ENCODE measurements around the gene EVI5L. TPM values are rescaled to one million over a fixed set of nuclear protein-coding genes. Genes with fewer than 3 reads are reported as not detected.
"Not testable (repeated sequence)": the region's sequence is repeated elsewhere in the genome, so short reads cannot be mapped to it uniquely, and the experiment has no call there.

The EVI5L gene
- total and polyA plus RNA-seq, 3 donors from 2014 or later, result 45.8 to 69.3 (median 68.9) TPM

DNA sequence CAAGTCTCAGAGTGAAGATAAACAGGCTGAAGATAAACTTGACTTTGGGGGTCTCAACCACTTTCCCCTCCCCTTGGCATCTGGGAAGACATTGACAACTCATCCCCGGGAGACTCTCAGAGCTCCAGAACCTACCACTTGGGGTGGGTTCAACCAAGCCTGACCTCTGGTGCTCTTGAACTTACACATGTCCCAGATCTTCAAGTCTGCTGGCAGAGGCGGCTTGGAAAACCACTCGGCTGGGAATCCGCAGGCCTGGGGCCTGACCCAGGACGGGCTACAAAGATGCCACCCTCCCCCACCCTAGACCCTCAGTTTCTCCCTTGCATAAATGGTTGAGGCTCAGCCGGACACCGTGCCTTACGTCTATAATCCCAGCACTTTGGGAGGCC is 58.8 kb downstream of the EVI5L start:
- H3K27ac ChIP-seq, result no peak overlapping the region
- no peaks in the 10 kb centered on the region for H3K36me3 ChIP-seq (ENCODE audit: low read depth, missing control alignments)
- WGBS, 2 donors, result 60 to 72% methylated on average over 8 of the region's 8 CpGs
- no peaks in the 10 kb centered on the region for H3K27me3 ChIP-seq
- intact Hi-C loops (cut with DNase I; ENCODE audit: low total_unique reads), result no loop called here
- H3K9me3 ChIP-seq, result no peaks in the 10 kb centered on the region
- no peak for DNase-seq
- no peaks in the 10 kb centered on the region for H3K4me1 ChIP-seq
- H3K4me3 ChIP-seq, result peak overlapping the region in 1 of 2 donors; percentile 35
- TF ChIP-seq, protein P1, sequence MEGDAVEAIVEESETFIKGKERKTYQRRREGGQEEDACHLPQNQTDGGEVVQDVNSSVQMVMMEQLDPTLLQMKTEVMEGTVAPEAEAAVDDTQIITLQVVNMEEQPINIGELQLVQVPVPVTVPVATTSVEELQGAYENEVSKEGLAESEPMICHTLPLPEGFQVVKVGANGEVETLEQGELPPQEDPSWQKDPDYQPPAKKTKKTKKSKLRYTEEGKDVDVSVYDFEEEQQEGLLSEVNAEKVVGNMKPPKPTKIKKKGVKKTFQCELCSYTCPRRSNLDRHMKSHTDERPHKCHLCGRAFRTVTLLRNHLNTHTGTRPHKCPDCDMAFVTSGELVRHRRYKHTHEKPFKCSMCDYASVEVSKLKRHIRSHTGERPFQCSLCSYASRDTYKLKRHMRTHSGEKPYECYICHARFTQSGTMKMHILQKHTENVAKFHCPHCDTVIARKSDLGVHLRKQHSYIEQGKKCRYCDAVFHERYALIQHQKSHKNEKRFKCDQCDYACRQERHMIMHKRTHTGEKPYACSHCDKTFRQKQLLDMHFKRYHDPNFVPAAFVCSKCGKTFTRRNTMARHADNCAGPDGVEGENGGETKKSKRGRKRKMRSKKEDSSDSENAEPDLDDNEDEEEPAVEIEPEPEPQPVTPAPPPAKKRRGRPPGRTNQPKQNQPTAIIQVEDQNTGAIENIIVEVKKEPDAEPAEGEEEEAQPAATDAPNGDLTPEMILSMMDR (IDR thresholded peaks at IDR 0.05), result no peak
- no peak for TF ChIP-seq POLR2A (IDR thresholded peaks at IDR 0.05)

DNA sequence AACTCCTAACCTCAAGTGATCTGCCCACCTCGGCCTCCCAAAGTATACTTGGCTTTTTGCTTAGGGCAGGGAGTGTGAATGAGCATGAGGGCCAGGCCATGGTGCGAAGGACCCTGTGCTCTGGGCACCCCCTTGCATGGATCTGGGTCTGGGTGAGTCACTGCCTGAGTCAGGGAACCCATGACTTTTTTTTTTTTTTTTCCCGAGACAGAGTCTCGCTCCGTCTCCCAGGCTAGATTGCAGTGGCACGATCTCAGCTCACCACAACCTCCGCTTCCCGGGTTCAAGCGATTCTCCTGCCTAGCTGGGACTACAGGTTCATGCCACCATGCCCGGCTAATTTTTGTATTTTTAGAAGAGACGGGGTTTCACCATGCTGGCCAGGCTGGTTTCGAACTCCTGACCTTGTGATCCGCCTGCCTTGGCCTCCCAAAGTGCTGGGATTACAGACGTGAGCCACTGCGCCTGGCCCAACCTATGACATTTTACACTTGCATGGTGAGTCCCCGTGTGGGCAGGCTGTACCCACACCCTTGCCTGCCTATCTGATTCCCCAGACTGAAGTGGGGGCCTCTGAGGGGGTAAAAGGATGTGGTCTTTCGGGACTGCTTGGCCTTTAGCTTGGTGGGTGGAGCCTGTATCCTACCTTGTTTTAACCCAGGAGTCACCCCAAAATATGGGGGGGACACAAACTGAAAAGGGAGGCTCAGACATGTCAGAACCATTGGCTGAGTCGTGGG is 63.5 kb downstream of the EVI5L start:
- DNase-seq; H3K36me3 ChIP-seq (ENCODE audit: low read depth, missing control alignments); H3K4me3 ChIP-seq; H3K4me1 ChIP-seq; H3K9me3 ChIP-seq; intact Hi-C loops (cut with DNase I; ENCODE audit: low total_unique reads); H3K27me3 ChIP-seq; H3K27ac ChIP-seq: not testable (repeated sequence)
- 82 to 84% methylated on average over 18 of the region's 18 CpGs for WGBS, 2 donors

DNA sequence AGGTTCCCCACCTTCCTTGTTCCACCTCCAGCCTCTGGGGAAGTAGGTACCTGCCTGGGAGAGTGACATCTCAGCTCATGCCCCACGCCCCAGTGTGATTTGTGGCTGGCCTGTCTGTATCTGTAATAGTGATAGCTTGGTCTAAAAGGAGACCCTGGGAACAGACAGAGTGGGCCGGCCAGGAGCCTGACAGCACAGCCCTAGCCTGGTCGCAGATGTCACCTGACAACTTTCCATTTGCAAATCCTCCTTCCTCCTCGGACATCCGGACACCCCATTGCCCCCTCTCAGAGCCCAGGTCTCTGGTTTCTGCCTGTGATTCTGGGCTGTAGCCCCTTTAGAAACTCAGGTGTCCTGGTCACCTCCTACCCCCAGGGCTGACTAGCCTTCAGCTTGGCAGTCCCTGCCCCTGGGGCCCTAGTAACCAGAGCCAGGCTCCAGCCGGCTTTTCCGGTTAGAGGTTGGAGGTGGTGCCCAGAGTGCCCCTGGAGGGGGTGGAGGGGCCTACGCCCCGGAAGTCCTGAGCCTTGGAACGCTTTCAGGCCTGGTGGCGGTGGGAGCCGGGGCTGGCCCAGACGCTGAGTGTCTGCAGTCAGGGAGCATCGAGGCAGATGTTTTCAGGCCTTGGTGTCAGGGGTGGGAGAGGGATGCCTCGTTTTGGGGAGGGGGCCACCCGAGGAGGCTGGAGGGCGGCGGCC is 64.7 kb downstream of the EVI5L start:
- 57 to 69% methylated on average over 9 to 18 of the region's 18 CpGs for WGBS, 2 donors
- TF ChIP-seq, protein P1 (IDR thresholded peaks at IDR 0.05), result no peak
- TF ChIP-seq POLR2A (IDR thresholded peaks at IDR 0.05), result no peak
- DNase-seq, result no peak
- Histone ChIP-seq H3K4me1 (no peaks in the 10 kb centered on the region), H3K36me3 (ENCODE audit: low read depth, missing control alignments) (no peaks in the 10 kb centered on the region), H3K9me3 (no peaks in the 10 kb centered on the region), H3K27me3 (no peaks in the 10 kb centered on the region), H3K27ac (no peak overlapping the region), H3K4me3 (no peak overlapping the region)
- intact Hi-C loops (cut with DNase I; ENCODE audit: low total_unique reads), result no loop called here

DNA sequence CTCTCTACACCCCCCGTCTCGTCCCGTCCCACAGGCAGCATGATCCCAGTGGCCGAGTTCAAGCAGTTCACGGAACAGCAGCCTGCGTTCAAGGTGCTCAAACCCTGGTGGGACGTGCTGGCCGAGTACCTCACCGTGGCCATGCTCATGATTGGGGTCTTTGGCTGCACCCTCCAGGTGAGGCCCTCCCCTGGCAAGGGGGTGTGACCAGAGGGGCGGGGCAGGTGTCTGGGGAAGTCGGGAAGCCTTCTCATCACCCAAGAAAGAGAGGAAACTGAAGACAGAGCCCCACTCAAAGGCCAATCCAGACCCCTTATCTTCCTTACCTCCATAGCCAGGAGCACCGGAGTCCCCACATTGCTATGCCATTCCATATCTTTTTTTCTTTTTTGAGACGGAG is 65.5 kb downstream of the EVI5L start:
- Histone ChIP-seq H3K9me3 (no peaks in the 10 kb centered on the region), H3K4me1 (no peaks in the 10 kb centered on the region), H3K36me3 (ENCODE audit: low read depth, missing control alignments) (no peaks in the 10 kb centered on the region), H3K27me3 (no peaks in the 10 kb centered on the region), H3K4me3 (no peak overlapping the region), H3K27ac (no peak overlapping the region)
- intact Hi-C loops (cut with DNase I; ENCODE audit: low total_unique reads), result no loop called here
- 81 to 88% methylated on average over 6 to 13 of the region's 13 CpGs for WGBS, 2 donors
- DNase-seq, result no peak
- TF ChIP-seq, protein P1 (IDR thresholded peaks at IDR 0.05), result no peak

DNA sequence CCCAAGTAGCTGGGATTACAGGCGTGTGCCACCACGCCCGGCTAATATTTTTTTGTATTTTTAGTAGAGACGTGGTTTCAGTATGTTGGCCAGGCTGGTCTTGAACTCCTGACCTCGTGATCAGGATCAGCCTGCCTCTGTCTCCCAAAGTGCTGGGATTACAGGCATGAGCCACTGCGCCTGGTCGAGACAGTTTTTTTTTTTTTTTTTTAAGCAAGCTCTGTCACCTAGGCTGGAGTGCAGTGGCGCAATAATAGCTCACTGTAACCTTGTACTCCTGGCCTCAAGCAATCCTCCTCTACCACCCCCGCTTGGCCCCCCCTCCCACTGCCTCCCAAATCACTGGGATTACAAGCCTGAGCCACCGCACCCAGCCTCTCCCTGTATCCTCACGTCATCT is 67.3 kb downstream of the EVI5L start:
- Histone ChIP-seq H3K4me1 (no peaks in the 10 kb centered on the region), H3K27ac (no peak overlapping the region), H3K4me3 (no peak overlapping the region), H3K9me3 (no peaks in the 10 kb centered on the region), H3K36me3 (ENCODE audit: low read depth, missing control alignments) (no peaks in the 10 kb centered on the region), H3K27me3 (no peaks in the 10 kb centered on the region)
- no peak for DNase-seq
- 80 to 84% methylated on average over 11 of the region's 11 CpGs for WGBS, 2 donors
- intact Hi-C loops (cut with DNase I; ENCODE audit: low total_unique reads), result no loop called here
- TF ChIP-seq, protein P1 (IDR thresholded peaks at IDR 0.05), result no peak
- TF ChIP-seq POLR2A (IDR thresholded peaks at IDR 0.05), result no peak
